ENCODE measurements around the gene IFIT2.
"Not testable (repeated sequence)": the region's sequence is repeated elsewhere in the genome, so short reads cannot be mapped to it uniquely, and the experiment has no call there.

DNA sequence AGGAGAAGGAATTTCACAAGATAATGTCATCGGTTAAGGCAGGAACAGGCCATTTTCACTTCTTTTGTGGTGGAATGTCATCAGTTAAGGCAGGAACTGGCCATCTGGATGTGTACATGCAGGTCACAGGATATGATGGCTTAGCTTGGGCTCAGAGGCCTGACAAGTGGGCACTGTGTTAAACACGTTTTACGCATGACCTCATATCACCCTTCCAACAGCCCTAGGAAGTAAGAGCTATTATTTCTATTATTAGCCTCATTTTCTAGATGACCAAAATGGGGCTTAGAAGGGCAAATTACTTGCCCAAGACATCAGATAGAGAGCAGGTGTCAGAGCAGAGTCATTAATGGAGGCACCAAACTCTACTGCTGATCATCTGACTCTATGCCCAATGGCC lies 28.2 kb downstream of the IFIT2 start:
- TF ChIP-seq POLR2A, POLR2AphosphoS5 (IDR thresholded peaks at IDR 0.05): not testable (repeated sequence)
- TF ChIP-seq, protein P1, sequence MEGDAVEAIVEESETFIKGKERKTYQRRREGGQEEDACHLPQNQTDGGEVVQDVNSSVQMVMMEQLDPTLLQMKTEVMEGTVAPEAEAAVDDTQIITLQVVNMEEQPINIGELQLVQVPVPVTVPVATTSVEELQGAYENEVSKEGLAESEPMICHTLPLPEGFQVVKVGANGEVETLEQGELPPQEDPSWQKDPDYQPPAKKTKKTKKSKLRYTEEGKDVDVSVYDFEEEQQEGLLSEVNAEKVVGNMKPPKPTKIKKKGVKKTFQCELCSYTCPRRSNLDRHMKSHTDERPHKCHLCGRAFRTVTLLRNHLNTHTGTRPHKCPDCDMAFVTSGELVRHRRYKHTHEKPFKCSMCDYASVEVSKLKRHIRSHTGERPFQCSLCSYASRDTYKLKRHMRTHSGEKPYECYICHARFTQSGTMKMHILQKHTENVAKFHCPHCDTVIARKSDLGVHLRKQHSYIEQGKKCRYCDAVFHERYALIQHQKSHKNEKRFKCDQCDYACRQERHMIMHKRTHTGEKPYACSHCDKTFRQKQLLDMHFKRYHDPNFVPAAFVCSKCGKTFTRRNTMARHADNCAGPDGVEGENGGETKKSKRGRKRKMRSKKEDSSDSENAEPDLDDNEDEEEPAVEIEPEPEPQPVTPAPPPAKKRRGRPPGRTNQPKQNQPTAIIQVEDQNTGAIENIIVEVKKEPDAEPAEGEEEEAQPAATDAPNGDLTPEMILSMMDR (IDR thresholded peaks at IDR 0.05) = not testable (repeated sequence)
